K562 (cell line): ENCODE results near the gene APIP. TPM values are rescaled to one million over a fixed set of nuclear protein-coding genes. Genes with fewer than 3 reads are reported as not detected.
A peak's percentile ranks its signal among the peaks of the same experiment; 100 is the strongest.

Experiments
- BCL6 ChIP-seq: fragments of 250-450 bp; sonication (Bioruptor Pico); IDR thresholded peaks from 2 replicates; pipeline ENCODE4 v1.4.0; 2020
- CCAR2 ChIP-seq: fragments of 200-400 bp; formaldehyde crosslinking; IDR thresholded peaks from 2 replicates; pipeline ENCODE4 v1.6.1; 2017; ENCODE audit warnings: mild to moderate bottlenecking, low read depth, low read length
- CHCHD3 ChIP-seq: fragments of 250-450 bp; sonication (Bioruptor Pico); IDR thresholded peaks from 2 replicates; pipeline ENCODE4 v2.1.2; 2022; ENCODE audit warnings: mild to moderate bottlenecking
- ERF ChIP-seq: fragments of 450-650 bp; formaldehyde crosslinking; IDR thresholded peaks from 2 replicates; pipeline ENCODE4 v1.4.0; 2020; ENCODE audit warnings: mild to moderate bottlenecking, mixed read lengths
- FOXA3 ChIP-seq, 2 experiments: fragments of 450-650 bp in 1 of 2; sonication (generic) in 1 of 2; formaldehyde crosslinking; IDR thresholded peaks in 1 of 2; conservative IDR thresholded peaks in 1 of 2; 2 replicates each; pipeline versions ENCODE4 v1.4.0 to v1.8.0; 2020 to 2022; ENCODE audit warnings: mild to moderate bottlenecking in 2 of 2, missing genetic modification reagents in 1 of 2
- FOXJ2 ChIP-seq: fragments of 200-800 bp; sonication (Bioruptor generic); IDR thresholded peaks from 2 replicates; pipeline ENCODE4 v1.6.1; 2016; ENCODE audit warnings: missing genetic modification characterization, missing compliant biosample characterization
- HDGF ChIP-seq: fragments of 450-650 bp; IDR thresholded peaks from 2 replicates; pipeline ENCODE4 v1.6.1; 2016
- HMG20B ChIP-seq: fragments of 250-450 bp; sonication (Bioruptor Pico); IDR thresholded peaks from 2 replicates; pipeline ENCODE4 v1.5.0; 2021; ENCODE audit warnings: mild to moderate bottlenecking
- HOMEZ ChIP-seq: fragments of 250-450 bp; sonication (Bioruptor Pico); IDR thresholded peaks from 2 replicates; pipeline ENCODE4 v1.4.0; 2020; ENCODE audit warnings: mild to moderate bottlenecking, moderate library complexity
- MYBL2 ChIP-seq, 2 experiments: fragments of 450-650 bp in 1 of 2; sonication (generic) in 1 of 2; formaldehyde crosslinking in 1 of 2; IDR thresholded peaks; 2 replicates each; pipeline versions ENCODE4 v1.6.1 to v1.8.1; 2017 to 2022; ENCODE audit warnings: borderline replicate concordance in 1 of 2, inconsistent platforms in 1 of 2, low read depth in 1 of 2, mild to moderate bottlenecking in 1 of 2, missing genetic modification reagents in 1 of 2, moderate library complexity in 1 of 2
- MYNN ChIP-seq, 2 experiments: sonication (generic); formaldehyde crosslinking in 1 of 2; IDR thresholded peaks; 2 replicates each; pipeline versions ENCODE4 v1.5.0 to v1.6.1; 2016 to 2020; ENCODE audit warnings: antibody characterized with exemption in 1 of 2, missing genetic modification reagents in 1 of 2
- NFATC3 ChIP-seq: fragments of 450-650 bp; IDR thresholded peaks from 2 replicates; pipeline ENCODE4 v1.6.1; 2017; ENCODE audit warnings: mild to moderate bottlenecking
- RFX7 ChIP-seq: fragments of 250-450 bp; sonication (Bioruptor Pico); IDR thresholded peaks from 2 replicates; pipeline ENCODE4 v1.5.1; 2021; ENCODE audit warnings: mild to moderate bottlenecking
- SMAD1 ChIP-seq: fragments of 150-350 bp; IDR thresholded peaks from 2 replicates; pipeline ENCODE4 v1.6.1; 2014; ENCODE audit warnings: low read length, low read depth; ENCODE audit not compliant: partially characterized antibody
- SMAD4 ChIP-seq: fragments of 250-450 bp; sonication (Bioruptor Pico); conservative IDR thresholded peaks from 2 replicates; pipeline ENCODE4 v1.8.0; 2021; ENCODE audit warnings: inconsistent platforms, mild to moderate bottlenecking, moderate library complexity
- STAG1 ChIP-seq: sonication (generic); formaldehyde crosslinking; IDR thresholded peaks from 2 replicates; pipeline ENCODE4 v1.5.0; 2020; ENCODE audit warnings: missing genetic modification reagents, borderline replicate concordance
- TAF1 ChIP-seq: IDR thresholded peaks from 2 replicates; pipeline ENCODE4 v1.6.1; 2011; ENCODE audit warnings: mild to moderate bottlenecking, low read length, moderate library complexity; ENCODE audit not compliant: insufficient read depth, control insufficient read depth, severe bottlenecking; ENCODE audit errors: extremely low read depth
- THAP7 ChIP-seq: fragments of 250-450 bp; sonication (Bioruptor Pico); IDR thresholded peaks from 2 replicates; pipeline ENCODE4 v1.5.0; 2021
- THRAP3 ChIP-seq: fragments of 450-650 bp; IDR thresholded peaks from 2 replicates; pipeline ENCODE4 v1.6.1; 2016; ENCODE audit warnings: mild to moderate bottlenecking, inconsistent platforms, borderline replicate concordance
- ZBTB7A ChIP-seq: IDR thresholded peaks from 2 replicates; pipeline ENCODE4 v1.6.1; 2011; ENCODE audit warnings: low read depth, mild to moderate bottlenecking, low read length, moderate library complexity, borderline replicate concordance; ENCODE audit not compliant: control insufficient read depth
- ZKSCAN8 ChIP-seq: fragments of 200-800 bp; sonication (Bioruptor generic); IDR thresholded peaks from 2 replicates; pipeline ENCODE4 v1.6.1; 2016; ENCODE audit warnings: missing genetic modification characterization, missing compliant biosample characterization
- ZNF197 ChIP-seq: fragments of 200-800 bp; sonication (Bioruptor generic); IDR thresholded peaks from 2 replicates; pipeline ENCODE4 v1.6.1; 2016; ENCODE audit warnings: low read depth, missing genetic modification characterization, missing compliant biosample characterization
- ZNF384 ChIP-seq: IDR thresholded peaks from 2 replicates; pipeline ENCODE4 v1.6.1; 2012; ENCODE audit warnings: low read depth, low read length, improper control_type of control experiment
- ZNF41 ChIP-seq: fragments of 250-450 bp; sonication (Bioruptor Pico); conservative IDR thresholded peaks from 2 replicates; pipeline ENCODE4 v1.4.0; 2020; ENCODE audit warnings: mild to moderate bottlenecking
- ZNF79 ChIP-seq: fragments of 250-450 bp; sonication (Bioruptor Pico); IDR thresholded peaks from 2 replicates; pipeline ENCODE4 v1.4.0; 2020; ENCODE audit warnings: low read depth, mild to moderate bottlenecking, moderate library complexity
- polyA plus RNA-seq, 8 experiments: library from polyadenylated mRNA; depleted of rRNA in 4 of 8; stranded (reverse) in 5 of 8; unstranded in 3 of 8; fragments of >200 nt; fragmentation: Nextera tagmentation in 2 of 8; fragmentation: Illumina TruSeq in 1 of 8; extraction: Ambion mirVana in 2 of 8; extraction: Trizol in 1 of 8; gene quantifications; 2 replicates each; pipeline versions ENCODE4 v1.2.1 to v1.2.3, GENCODE V29; 2011 to 2014; ENCODE audit warnings: inconsistent platforms in 1 of 8, missing spikeins in 1 of 8
- total RNA-seq, 7 experiments: library from RNA; depleted of rRNA in 6 of 7; stranded (reverse); fragments of >200 nt in 6 of 7; fragmentation: Illumina TruSeq in 2 of 7; extraction: Trizol in 2 of 7; gene quantifications; 2 replicates each; pipeline versions ENCODE4 v1.2.1 to v1.2.3, GENCODE V29; 2011 to 2021; ENCODE audit warnings: low replicate concordance in 1 of 7
- TF ChIP-seq, protein P1 (sequence below): sonication (generic); formaldehyde crosslinking; IDR thresholded peaks from 2 replicates; pipeline ENCODE4 v1.9.0; 2022; ENCODE audit warnings: mild to moderate bottlenecking, missing genetic modification reagents

APIP gene
- total and polyA plus RNA-seq, 9 of the 15 experiments (the other 6 are each of a cell fraction or from before 2014, with no cell fraction given): 63.7 to 110 (median 82.8) TPM

GRCh38 chr11:34915136-34916014 lies 804 bp downstream of the APIP start (continued):
- no peak for TF ChIP-seq CHCHD3 (CRISPR knock-in tag)
- TF ChIP-seq FOXA3 (CRISPR knock-in tag; conservative IDR thresholded peaks at IDR 0.05 in 1 of 2, IDR thresholded peaks at IDR 0.05 in 1 of 2): 0 out of 4 replicates have a peak, but pooled peaks of 1 of the 2 experiments have one; percentile 10
- TF ChIP-seq FOXJ2 (tag): 0 out of 2 replicates have a peak, but pooled peaks have one; percentile 40
- no peak for TF ChIP-seq ZNF197 (CRISPR knock-in tag)
- TF ChIP-seq SMAD1: no peak
- TF ChIP-seq CCAR2: no peak
- no peak for TF ChIP-seq ERF (CRISPR knock-in tag)
- TF ChIP-seq THRAP3: no peak
- TF ChIP-seq NFATC3: no peak
- no peak for TF ChIP-seq THAP7 (CRISPR knock-in tag)
- no peak for TF ChIP-seq HDGF
- no peak for TF ChIP-seq SMAD4 (CRISPR knock-in tag)
- TF ChIP-seq ZNF79 (CRISPR knock-in tag): no peak
- TF ChIP-seq, protein P1, sequence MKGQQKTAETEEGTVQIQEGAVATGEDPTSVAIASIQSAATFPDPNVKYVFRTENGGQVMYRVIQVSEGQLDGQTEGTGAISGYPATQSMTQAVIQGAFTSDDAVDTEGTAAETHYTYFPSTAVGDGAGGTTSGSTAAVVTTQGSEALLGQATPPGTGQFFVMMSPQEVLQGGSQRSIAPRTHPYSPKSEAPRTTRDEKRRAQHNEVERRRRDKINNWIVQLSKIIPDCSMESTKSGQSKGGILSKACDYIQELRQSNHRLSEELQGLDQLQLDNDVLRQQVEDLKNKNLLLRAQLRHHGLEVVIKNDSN: no peak
- TF ChIP-seq RFX7: no peak
- no peak for TF ChIP-seq HOMEZ
- TF ChIP-seq ZBTB7A: no peak; the same call in 1 of the 2 replicates
- no peak for TF ChIP-seq MYNN (IDR thresholded peaks at IDR 0.05)
- TF ChIP-seq MYNN (CRISPR knock-in tag; IDR thresholded peaks at IDR 0.05): no peak
- TF ChIP-seq ZNF384: no peak
- no peak for TF ChIP-seq TAF1
- no peak for TF ChIP-seq MYBL2 (IDR thresholded peaks at IDR 0.05; ENCODE audit: low read depth)
- no peak for TF ChIP-seq MYBL2 (CRISPR knock-in tag; IDR thresholded peaks at IDR 0.05; ENCODE audit: borderline replicate concordance)
- TF ChIP-seq BCL6 (CRISPR knock-in tag): no peak
- TF ChIP-seq HMG20B (CRISPR knock-in tag): no peak
- no peak for TF ChIP-seq ZNF41 (CRISPR knock-in tag)
- TF ChIP-seq ZKSCAN8 (CRISPR knock-in tag): no peak
- TF ChIP-seq STAG1: 0 out of 2 replicates have a peak, but pooled peaks have one; percentile 48
